GM12878 (cell line): ENCODE measurements around the gene LASP1.

Experiments
- CTCF ChIP-seq, 3 experiments: IDR thresholded peaks in 2 of 3; conservative IDR thresholded peaks in 1 of 3; 2 replicates each; pipeline ENCODE4 v1.5.1; 2011; ENCODE audit warnings: low read depth in 3 of 3, low read length in 3 of 3, mild to moderate bottlenecking in 3 of 3, control low read depth in 2 of 3, moderate library complexity in 2 of 3, inconsistent platforms in 1 of 3, mixed read lengths in 1 of 3; ENCODE audit not compliant: control insufficient read depth in 2 of 3, insufficient read depth in 1 of 3; ENCODE audit errors: extremely low read depth in 1 of 3
- EP300 ChIP-seq, 2 experiments: fragments of 150-350 bp in 1 of 2; IDR thresholded peaks; 2 replicates each; pipeline ENCODE4 v1.6.1; 2011 to 2012; ENCODE audit warnings: low read depth in 2 of 2, low read length in 2 of 2, borderline replicate concordance in 1 of 2, improper control_type of control experiment in 1 of 2, inconsistent platforms in 1 of 2; ENCODE audit not compliant: control insufficient read depth in 1 of 2
- ETV6 ChIP-seq, 2 experiments: fragments of 450-650 bp in 1 of 2; IDR thresholded peaks in 1 of 2; conservative IDR thresholded peaks in 1 of 2; 2 replicates each; pipeline ENCODE4 v1.6.1; 2014; ENCODE audit warnings: antibody characterized with exemption in 1 of 2, borderline replicate concordance in 1 of 2, low read depth in 1 of 2, mild to moderate bottlenecking in 1 of 2, moderate library complexity in 1 of 2
- EZH2 ChIP-seq: IDR thresholded peaks from 2 replicates; pipeline ENCODE4 v1.6.1; 2012; ENCODE audit warnings: low read depth, mild to moderate bottlenecking, control low read depth, inconsistent platforms, low read length, borderline replicate concordance; ENCODE audit not compliant: control insufficient read depth
- IRF3 ChIP-seq: fragments of 450-650 bp; IDR thresholded peaks from 2 replicates; pipeline ENCODE4 v1.6.1; 2014; ENCODE audit warnings: mild to moderate bottlenecking
- MEF2A ChIP-seq: IDR thresholded peaks from 2 replicates; pipeline ENCODE4 v1.6.1; 2011; ENCODE audit warnings: low read depth, mild to moderate bottlenecking, low read length, moderate library complexity; ENCODE audit not compliant: insufficient read depth
- RAD21 ChIP-seq: IDR thresholded peaks from 2 replicates; pipeline ENCODE4 v1.6.1; 2011; ENCODE audit warnings: mild to moderate bottlenecking, low read depth, low read length, moderate library complexity; ENCODE audit not compliant: insufficient read depth
- SIN3A ChIP-seq: IDR thresholded peaks from 2 replicates; pipeline ENCODE4 v1.6.1; 2012; ENCODE audit warnings: low read depth, low read length, improper control_type of control experiment
- SMARCA5 ChIP-seq: fragments of 450-650 bp; IDR thresholded peaks from 2 replicates; pipeline ENCODE4 v1.6.1; 2017; ENCODE audit warnings: mild to moderate bottlenecking
- SP1 ChIP-seq: IDR thresholded peaks from one replicate; pipeline ENCODE4 v1.6.1; 2011; ENCODE audit warnings: low read depth, low read length
- TBL1XR1 ChIP-seq: IDR thresholded peaks from 2 replicates; pipeline ENCODE4 v1.6.1; 2012; ENCODE audit warnings: low read depth, low read length, improper control_type of control experiment
- TF ChIP-seq, protein P1 (sequence below): IDR thresholded peaks from 2 replicates; pipeline ENCODE4 v1.6.1; 2012; ENCODE audit warnings: mild to moderate bottlenecking, low read depth, low read length
- TF ChIP-seq, protein P2 (sequence below): IDR thresholded peaks from 2 replicates; pipeline ENCODE4 v1.6.1; 2011; ENCODE audit warnings: low read depth, low read length, improper control_type of control experiment, borderline replicate concordance

DNA sequence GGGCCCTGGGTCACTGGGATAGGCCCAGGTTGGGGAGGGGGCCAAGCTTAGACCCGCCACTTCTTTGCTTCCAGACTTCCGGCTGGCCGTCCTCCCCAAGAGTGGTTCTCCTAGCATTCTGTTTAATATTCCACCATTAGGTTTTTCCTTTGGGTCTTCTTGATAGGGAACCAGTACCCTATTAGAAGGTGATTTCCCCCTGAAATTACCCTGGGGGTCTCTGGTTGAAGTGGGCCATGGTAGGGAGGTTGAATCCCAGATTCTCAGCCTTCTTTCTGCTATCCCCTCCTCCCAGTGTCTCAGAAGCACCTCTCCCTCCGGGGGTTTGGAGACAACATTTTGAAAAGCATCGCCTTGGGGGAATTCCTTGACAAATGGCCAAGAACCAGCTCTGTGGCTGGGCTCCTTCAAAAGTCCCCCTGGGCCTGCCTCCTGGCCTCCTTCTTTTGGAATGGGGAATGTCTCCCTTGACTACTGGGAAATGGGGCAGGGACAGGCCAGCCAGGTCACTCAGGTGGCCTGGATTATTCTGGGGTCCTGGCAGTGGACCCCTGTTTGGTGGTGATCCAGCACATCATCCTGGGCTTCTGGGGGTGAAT is 5.7 kb downstream of the LASP1 start:
- no peak for TF ChIP-seq MEF2A
- TF ChIP-seq IRF3 = no peak
- no peak for TF ChIP-seq SMARCA5
- TF ChIP-seq TBL1XR1 = no peak
- TF ChIP-seq SIN3A = no peak
- TF ChIP-seq EZH2 = no peak
- TF ChIP-seq, protein P1, sequence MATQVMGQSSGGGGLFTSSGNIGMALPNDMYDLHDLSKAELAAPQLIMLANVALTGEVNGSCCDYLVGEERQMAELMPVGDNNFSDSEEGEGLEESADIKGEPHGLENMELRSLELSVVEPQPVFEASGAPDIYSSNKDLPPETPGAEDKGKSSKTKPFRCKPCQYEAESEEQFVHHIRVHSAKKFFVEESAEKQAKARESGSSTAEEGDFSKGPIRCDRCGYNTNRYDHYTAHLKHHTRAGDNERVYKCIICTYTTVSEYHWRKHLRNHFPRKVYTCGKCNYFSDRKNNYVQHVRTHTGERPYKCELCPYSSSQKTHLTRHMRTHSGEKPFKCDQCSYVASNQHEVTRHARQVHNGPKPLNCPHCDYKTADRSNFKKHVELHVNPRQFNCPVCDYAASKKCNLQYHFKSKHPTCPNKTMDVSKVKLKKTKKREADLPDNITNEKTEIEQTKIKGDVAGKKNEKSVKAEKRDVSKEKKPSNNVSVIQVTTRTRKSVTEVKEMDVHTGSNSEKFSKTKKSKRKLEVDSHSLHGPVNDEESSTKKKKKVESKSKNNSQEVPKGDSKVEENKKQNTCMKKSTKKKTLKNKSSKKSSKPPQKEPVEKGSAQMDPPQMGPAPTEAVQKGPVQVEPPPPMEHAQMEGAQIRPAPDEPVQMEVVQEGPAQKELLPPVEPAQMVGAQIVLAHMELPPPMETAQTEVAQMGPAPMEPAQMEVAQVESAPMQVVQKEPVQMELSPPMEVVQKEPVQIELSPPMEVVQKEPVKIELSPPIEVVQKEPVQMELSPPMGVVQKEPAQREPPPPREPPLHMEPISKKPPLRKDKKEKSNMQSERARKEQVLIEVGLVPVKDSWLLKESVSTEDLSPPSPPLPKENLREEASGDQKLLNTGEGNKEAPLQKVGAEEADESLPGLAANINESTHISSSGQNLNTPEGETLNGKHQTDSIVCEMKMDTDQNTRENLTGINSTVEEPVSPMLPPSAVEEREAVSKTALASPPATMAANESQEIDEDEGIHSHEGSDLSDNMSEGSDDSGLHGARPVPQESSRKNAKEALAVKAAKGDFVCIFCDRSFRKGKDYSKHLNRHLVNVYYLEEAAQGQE = no peak
- TF ChIP-seq CTCF (IDR thresholded peaks at IDR 0.05 in 2 of 3, conservative IDR thresholded peaks at IDR 0.05 in 1 of 3; ENCODE audit: control insufficient read depth in 2 of 3, extremely low read depth in 1 of 3, insufficient read depth in 1 of 3, low read depth in 3 of 3, low read length in 3 of 3) = no peak
- TF ChIP-seq, protein P2, sequence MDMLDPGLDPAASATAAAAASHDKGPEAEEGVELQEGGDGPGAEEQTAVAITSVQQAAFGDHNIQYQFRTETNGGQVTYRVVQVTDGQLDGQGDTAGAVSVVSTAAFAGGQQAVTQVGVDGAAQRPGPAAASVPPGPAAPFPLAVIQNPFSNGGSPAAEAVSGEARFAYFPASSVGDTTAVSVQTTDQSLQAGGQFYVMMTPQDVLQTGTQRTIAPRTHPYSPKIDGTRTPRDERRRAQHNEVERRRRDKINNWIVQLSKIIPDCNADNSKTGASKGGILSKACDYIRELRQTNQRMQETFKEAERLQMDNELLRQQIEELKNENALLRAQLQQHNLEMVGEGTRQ = no peak
- no peak for TF ChIP-seq ETV6 (conservative IDR thresholded peaks at IDR 0.05 in 1 of 2, IDR thresholded peaks at IDR 0.05 in 1 of 2; ENCODE audit: borderline replicate concordance in 1 of 2, low read depth in 1 of 2)
- TF ChIP-seq RAD21 = no peak
- TF ChIP-seq SP1 = no peak
- no peak for TF ChIP-seq EP300 (IDR thresholded peaks at IDR 0.05; ENCODE audit: borderline replicate concordance in 1 of 2, control insufficient read depth in 1 of 2, low read depth in 2 of 2, low read length in 2 of 2)
